Measurements from ENCODE around the gene CDH13. TPM values are rescaled to one million over a fixed set of nuclear protein-coding genes. Genes with fewer than 3 reads are reported as not detected.
A peak's percentile ranks its signal among the peaks of the same experiment; 100 is the strongest.

The CDH13 gene
- total and polyA plus RNA-seq, 2 donors (not counting 1 experiment from before 2014, with no cell fraction given), result 27.6 to 96.7 TPM

- Histone ChIP-seq H3K27me3 (ENCODE audit: control insufficient read depth, insufficient read depth, low read length) (no peaks in the 10 kb centered on the region), H3K4me2 (ENCODE audit: extremely low read depth, insufficient read depth, low read length) (no peak overlapping the region), H3K27ac (ENCODE audit: insufficient read depth, low read length) (no peak overlapping the region), H3K9ac (ENCODE audit: insufficient read depth, low read length) (no peak overlapping the region), H3K4me3 (replicated peaks in 1 of 4; ENCODE audit: control extremely low read depth in 1 of 4, insufficient read depth in 1 of 4, low read depth in 3 of 4, low read length in 4 of 4) (no peak overlapping the region), H3K9me3 (ENCODE audit: control insufficient read depth, insufficient read depth, low read depth, low read length) (no peaks in the 10 kb centered on the region), H2AFZ (ENCODE audit: low read length) (no peak overlapping the region), H3K4me1 (ENCODE audit: control insufficient read depth, extremely low read depth, insufficient read depth, low read length) (no peaks in the 10 kb centered on the region), H3K36me3 (ENCODE audit: control insufficient read depth, insufficient read depth, low read length) (no peaks in the 10 kb centered on the region), H4K20me1 (ENCODE audit: control insufficient read depth, extremely low read depth, insufficient read depth, low read length) (no peaks in the 10 kb centered on the region), H3K79me2 (ENCODE audit: control insufficient read depth, insufficient read depth, low read length) (no peaks in the 10 kb centered on the region)
- no peak for DNase-seq (ENCODE audit: low read depth in 2 of 2)
- TF ChIP-seq CTCF (conservative IDR thresholded peaks at IDR 0.05 in 1 of 2, IDR thresholded peaks at IDR 0.05 in 1 of 2; ENCODE audit: low read depth in 1 of 2, low read length in 2 of 2), result no peak
- TF ChIP-seq EZH2 (IDR thresholded peaks at IDR 0.05; ENCODE audit: low read length, missing control alignments), result no peak
Observed at GRCh38 chr16:82891424-82891823, 264.7 kb downstream of the CDH13 start.

GRCh38 chr16:82891918-82892317 is 265.1 kb downstream of the CDH13 start:
- Histone ChIP-seq H4K20me1 (ENCODE audit: control insufficient read depth, extremely low read depth, insufficient read depth, low read length) (no peaks in the 10 kb centered on the region), H3K4me3 (replicated peaks in 1 of 4; ENCODE audit: control extremely low read depth in 1 of 4, insufficient read depth in 1 of 4, low read depth in 3 of 4, low read length in 4 of 4) (no peak overlapping the region), H3K9me3 (ENCODE audit: control insufficient read depth, insufficient read depth, low read depth, low read length) (no peaks in the 10 kb centered on the region), H3K9ac (ENCODE audit: insufficient read depth, low read length) (no peak overlapping the region), H3K4me1 (ENCODE audit: control insufficient read depth, extremely low read depth, insufficient read depth, low read length) (no peaks in the 10 kb centered on the region), H3K27ac (ENCODE audit: insufficient read depth, low read length) (no peak overlapping the region), H2AFZ (ENCODE audit: low read length) (no peak overlapping the region), H3K4me2 (ENCODE audit: extremely low read depth, insufficient read depth, low read length) (no peak overlapping the region), H3K36me3 (ENCODE audit: control insufficient read depth, insufficient read depth, low read length) (no peaks in the 10 kb centered on the region), H3K79me2 (ENCODE audit: control insufficient read depth, insufficient read depth, low read length) (no peaks in the 10 kb centered on the region), H3K27me3 (ENCODE audit: control insufficient read depth, insufficient read depth, low read length) (no peaks in the 10 kb centered on the region)
- DNase-seq (ENCODE audit: low read depth in 2 of 2), result no peak
- no peak for TF ChIP-seq EZH2 (IDR thresholded peaks at IDR 0.05; ENCODE audit: low read length, missing control alignments)
- TF ChIP-seq CTCF (conservative IDR thresholded peaks at IDR 0.05 in 1 of 2, IDR thresholded peaks at IDR 0.05 in 1 of 2; ENCODE audit: low read depth in 1 of 2, low read length in 2 of 2), result no peak

GRCh38 chr16:82892324-82892723 is 265.6 kb downstream of the CDH13 start:
- Histone ChIP-seq H3K9ac (ENCODE audit: insufficient read depth, low read length) (no peak overlapping the region), H2AFZ (ENCODE audit: low read length) (no peak overlapping the region), H4K20me1 (ENCODE audit: control insufficient read depth, extremely low read depth, insufficient read depth, low read length) (no peaks in the 10 kb centered on the region), H3K27me3 (ENCODE audit: control insufficient read depth, insufficient read depth, low read length) (no peaks in the 10 kb centered on the region), H3K4me1 (ENCODE audit: control insufficient read depth, extremely low read depth, insufficient read depth, low read length) (no peaks in the 10 kb centered on the region), H3K4me2 (ENCODE audit: extremely low read depth, insufficient read depth, low read length) (no peak overlapping the region), H3K36me3 (ENCODE audit: control insufficient read depth, insufficient read depth, low read length) (no peaks in the 10 kb centered on the region), H3K4me3 (replicated peaks in 1 of 4; ENCODE audit: control extremely low read depth in 1 of 4, insufficient read depth in 1 of 4, low read depth in 3 of 4, low read length in 4 of 4) (no peak overlapping the region), H3K9me3 (ENCODE audit: control insufficient read depth, insufficient read depth, low read depth, low read length) (no peaks in the 10 kb centered on the region), H3K79me2 (ENCODE audit: control insufficient read depth, insufficient read depth, low read length) (no peaks in the 10 kb centered on the region), H3K27ac (ENCODE audit: insufficient read depth, low read length) (no peak overlapping the region)
- TF ChIP-seq CTCF (conservative IDR thresholded peaks at IDR 0.05 in 1 of 2, IDR thresholded peaks at IDR 0.05 in 1 of 2; ENCODE audit: low read depth in 1 of 2, low read length in 2 of 2) (no peak), EZH2 (IDR thresholded peaks at IDR 0.05; ENCODE audit: low read length, missing control alignments) (no peak)
- peak in 1 of 2 donors; percentile 19 for DNase-seq (ENCODE audit: low read depth in 2 of 2)

Data from fibroblast of lung (primary cell).